IgD-negative memory B cell (primary cell): Measurements from ENCODE around the gene FLNB. TPM values are rescaled to one million over a fixed set of nuclear protein-coding genes. Genes with fewer than 3 reads are reported as not detected.

ENCODE experiments used
- H3K27ac Mint-ChIP-seq, 3 donors: one replicate each; pipeline ENCODE4 v1.8.0; 2020 to 2022; ENCODE audit warnings: mild to moderate bottlenecking in 3 of 3, mixed read lengths in 3 of 3, moderate library complexity in 1 of 3
- H3K27me3 Mint-ChIP-seq: one replicate; pipeline ENCODE4 v1.8.0; 2021; ENCODE audit warnings: mixed read lengths
- H3K36me3 Mint-ChIP-seq: one replicate; pipeline ENCODE4 v1.8.0; 2020; ENCODE audit warnings: mild to moderate bottlenecking, mixed read lengths
- H3K4me1 Mint-ChIP-seq, 3 donors: one replicate each; pipeline ENCODE4 v1.8.0; 2020 to 2022; ENCODE audit warnings: mixed read lengths in 3 of 3, mild to moderate bottlenecking in 1 of 3
- H3K4me3 Mint-ChIP-seq, 4 donors: one replicate each; pipeline ENCODE4 v1.8.0; 2020 to 2022; ENCODE audit warnings: mild to moderate bottlenecking in 4 of 4, mixed read lengths in 4 of 4, moderate library complexity in 3 of 4
- H3K9me3 Mint-ChIP-seq, 3 donors: one replicate each; pipeline ENCODE4 v1.8.0; 2020 to 2021; ENCODE audit warnings: mixed read lengths in 3 of 3, mild to moderate bottlenecking in 1 of 3
- polyA plus RNA-seq: library from polyadenylated mRNA; unstranded; fragments of 300-500 nt; fragmentation: Illumina TruSeq; gene quantifications from one replicate; pipeline ENCODE4 v1.2.3, GENCODE V29; 2021

The FLNB gene
- polyA plus RNA-seq, 1 donor from 2014 or later = 19.7 TPM

DNA sequence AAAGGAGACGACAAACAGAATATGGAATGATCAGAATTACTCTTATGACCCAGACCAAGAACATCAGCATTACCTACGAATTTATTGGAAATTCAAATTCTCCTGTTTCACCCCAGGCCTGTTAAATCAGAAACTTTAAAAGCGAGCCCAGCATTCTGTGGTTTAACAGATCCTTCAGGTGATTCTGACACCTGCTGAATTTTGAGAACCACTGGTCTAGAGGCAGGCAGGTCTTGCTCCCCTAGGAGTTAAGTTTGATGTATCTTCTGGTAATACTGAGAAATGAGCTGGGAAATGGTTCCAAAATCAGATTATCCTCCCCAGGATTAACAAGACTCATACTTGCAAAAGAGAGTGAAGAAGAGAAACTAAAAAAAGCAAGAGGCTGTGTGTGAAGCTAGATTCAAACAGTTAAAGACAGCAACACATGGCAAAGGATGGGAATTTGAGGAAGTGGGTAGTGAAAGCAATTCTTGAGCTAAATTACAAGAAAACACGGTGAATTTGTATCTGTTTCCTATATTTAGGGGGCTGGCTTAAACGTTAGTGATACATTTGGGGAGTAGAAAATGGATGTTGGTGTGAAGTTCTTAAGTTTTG lies 66.0 kb downstream of the FLNB start:
- Mint-ChIP-seq H3K4me3 (peak overlapping the region in 2 of 4 donors; percentile 48 to 64), H3K4me1 (peaks cover 21 to 31% (median 22%) of the 10 kb centered on the region in 3 donors), H3K27ac (peak overlapping the region in 2 of 3 donors; percentile 45 to 61), H3K9me3 (no peaks in the 10 kb centered on the region), H3K36me3 (peaks cover 11% of the 10 kb centered on the region), H3K27me3 (no peaks in the 10 kb centered on the region)

DNA sequence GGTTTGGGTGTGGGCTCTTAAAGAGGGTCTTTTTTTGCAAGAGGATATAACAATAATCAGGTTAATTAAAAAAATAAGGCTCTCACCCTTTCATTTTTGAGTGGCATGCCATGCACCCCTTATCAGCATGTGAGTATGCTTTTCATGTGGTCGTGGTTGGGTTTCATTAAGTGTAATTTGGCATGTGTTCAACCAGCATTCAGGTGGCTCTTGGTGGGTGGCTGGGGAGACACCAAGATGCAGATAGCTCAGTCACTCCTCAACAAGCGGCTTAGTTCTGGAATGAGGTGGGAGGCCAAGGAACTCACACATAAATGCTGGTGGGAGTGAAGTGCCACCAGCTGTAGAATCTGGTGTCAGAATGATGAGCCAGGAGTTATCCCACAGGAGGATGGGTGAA lies 66.8 kb downstream of the FLNB start:
- H3K9me3 Mint-ChIP-seq = no peaks in the 10 kb centered on the region
- H3K4me1 Mint-ChIP-seq = peaks cover 20 to 32% (median 22%) of the 10 kb centered on the region in 3 donors
- H3K27ac Mint-ChIP-seq = no peak overlapping the region
- H3K36me3 Mint-ChIP-seq = peaks cover 13% of the 10 kb centered on the region
- no peaks in the 10 kb centered on the region for H3K27me3 Mint-ChIP-seq
- peak overlapping the region in 1 of 4 donors; percentile 34 for H3K4me3 Mint-ChIP-seq

DNA sequence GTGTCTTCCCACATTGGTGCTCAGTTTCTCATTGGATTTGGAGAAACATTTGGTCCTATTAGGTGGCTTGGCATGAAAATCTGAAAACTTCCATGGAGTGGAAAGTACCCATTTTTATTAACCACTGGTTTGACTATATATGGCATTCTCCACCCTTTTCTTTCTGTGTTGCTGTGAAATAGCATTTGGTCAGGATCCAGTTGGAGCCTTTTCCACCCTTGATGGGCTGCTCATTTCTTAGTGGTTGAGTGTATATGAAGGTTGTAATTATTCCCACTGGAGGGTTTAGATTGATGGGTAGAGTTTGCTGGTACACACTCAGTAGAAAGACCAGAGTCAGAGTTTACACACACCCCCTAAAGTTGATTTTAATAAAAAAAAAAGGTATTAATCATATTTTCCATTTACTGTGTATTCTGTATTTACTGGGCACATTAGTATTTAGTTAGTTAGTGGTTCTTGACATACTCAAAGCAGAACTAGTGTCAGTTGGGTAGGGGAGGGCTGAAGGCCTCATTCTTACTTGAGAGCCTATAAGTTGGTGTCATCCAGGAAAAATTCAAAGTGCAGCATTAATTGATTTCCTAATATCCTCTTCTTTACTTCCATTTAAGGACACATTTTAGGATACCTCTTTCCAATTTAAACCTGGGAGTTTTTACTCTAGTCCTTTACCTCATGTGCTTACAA lies 69.5 kb downstream of the FLNB start:
- Mint-ChIP-seq H3K4me1 (peaks cover 20 to 37% (median 31%) of the 10 kb centered on the region in 3 donors), H3K27ac (peak overlapping the region in 1 of 3 donors; percentile 5), H3K27me3 (no peaks in the 10 kb centered on the region), H3K9me3 (no peaks in the 10 kb centered on the region), H3K36me3 (peaks cover 10% of the 10 kb centered on the region), H3K4me3 (no peak overlapping the region)

DNA sequence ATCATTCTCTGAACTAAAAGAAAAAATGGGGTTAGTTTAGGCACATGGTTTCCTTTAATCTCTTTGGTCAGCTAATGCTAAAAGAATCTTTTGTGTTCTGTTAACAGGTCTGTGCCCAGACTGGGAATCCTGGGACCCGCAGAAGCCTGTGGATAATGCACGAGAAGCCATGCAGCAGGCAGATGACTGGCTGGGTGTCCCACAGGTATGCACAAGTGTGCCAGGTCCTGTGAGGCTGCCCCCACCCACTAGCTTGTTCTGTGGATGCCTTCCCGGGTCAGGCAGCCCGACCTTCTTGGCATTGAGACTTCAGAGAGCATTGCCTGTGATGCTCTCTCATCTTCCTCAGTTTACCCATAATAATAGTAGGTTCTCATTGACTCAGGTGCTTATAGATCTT lies 70.4 kb downstream of the FLNB start:
- H3K4me3 Mint-ChIP-seq = no peak overlapping the region
- H3K4me1 Mint-ChIP-seq = peaks cover 17 to 32% (median 31%) of the 10 kb centered on the region in 3 donors
- H3K9me3 Mint-ChIP-seq = no peaks in the 10 kb centered on the region
- H3K27me3 Mint-ChIP-seq = no peaks in the 10 kb centered on the region
- H3K36me3 Mint-ChIP-seq = peaks cover 14% of the 10 kb centered on the region
- H3K27ac Mint-ChIP-seq = no peak overlapping the region

DNA sequence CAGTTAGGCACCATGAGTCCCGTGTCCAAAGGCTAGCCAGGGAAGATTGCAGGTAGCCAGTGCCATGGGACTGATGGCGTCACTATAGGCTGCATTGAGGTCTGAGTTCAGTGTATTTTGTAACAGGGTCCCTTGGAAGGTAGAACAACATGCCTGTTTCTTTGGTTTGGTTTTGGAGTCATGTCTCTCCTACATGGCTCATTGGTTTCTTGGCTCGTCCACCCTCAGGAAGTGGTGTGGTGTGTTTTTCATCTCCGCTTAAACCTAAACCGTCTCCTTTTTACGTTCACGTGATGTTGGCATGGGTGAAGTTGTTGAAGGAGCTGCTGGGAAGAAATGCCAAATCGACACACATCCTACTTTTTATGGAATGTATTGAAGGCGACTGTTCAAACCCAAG lies 71.6 kb downstream of the FLNB start:
- Mint-ChIP-seq H3K9me3 (no peaks in the 10 kb centered on the region), H3K4me1 (peaks cover 9 to 28% (median 26%) of the 10 kb centered on the region in 3 donors), H3K4me3 (no peak overlapping the region), H3K36me3 (peaks cover 14% of the 10 kb centered on the region), H3K27ac (peak overlapping the region in 1 of 3 donors; percentile 25), H3K27me3 (no peaks in the 10 kb centered on the region)

DNA sequence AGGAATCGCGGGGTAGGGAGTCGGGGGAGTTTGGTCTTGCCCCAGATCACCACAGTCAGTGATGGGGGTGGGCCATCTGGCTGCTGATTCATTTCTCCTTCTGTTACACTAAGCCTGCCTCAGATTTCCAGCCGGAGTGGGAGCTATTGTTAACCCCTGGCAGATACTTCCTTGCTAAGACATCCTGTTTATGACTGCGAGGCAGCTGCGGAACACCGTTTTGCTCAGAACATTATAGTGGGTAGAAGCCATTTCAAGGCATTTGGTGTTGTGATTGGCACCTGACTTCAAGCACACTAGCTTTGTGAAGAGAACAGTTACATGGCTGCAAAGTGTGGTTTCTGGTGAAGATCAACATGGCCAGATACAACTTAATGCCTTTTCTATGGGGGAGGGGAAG lies 73.8 kb downstream of the FLNB start:
- H3K4me1 Mint-ChIP-seq = peaks cover 19 to 33% (median 32%) of the 10 kb centered on the region in 3 donors

DNA sequence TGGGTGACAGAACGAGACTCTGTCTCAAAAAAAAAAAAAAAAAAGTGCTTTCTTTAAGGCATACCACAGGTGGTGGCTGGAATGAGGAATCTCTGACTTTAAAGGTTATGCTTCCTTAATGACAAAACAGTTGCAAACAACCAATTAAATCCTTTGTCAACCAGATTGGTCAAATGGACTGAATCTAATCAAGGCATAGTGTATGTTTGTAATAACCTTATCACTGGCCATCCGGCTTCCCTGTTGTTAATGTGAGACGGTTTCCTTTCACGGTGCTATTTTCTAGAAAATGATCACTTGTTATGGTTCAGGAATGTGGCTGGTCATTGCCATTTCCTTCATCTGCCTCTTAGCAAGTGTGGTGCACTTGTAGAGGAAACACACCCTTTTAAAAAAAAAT lies 75.9 kb downstream of the FLNB start:
- Mint-ChIP-seq H3K36me3 (peaks cover 8% of the 10 kb centered on the region), H3K27me3 (no peaks in the 10 kb centered on the region), H3K9me3 (no peaks in the 10 kb centered on the region), H3K27ac (no peak overlapping the region), H3K4me3 (no peak overlapping the region), H3K4me1 (peaks cover 21 to 40% (median 33%) of the 10 kb centered on the region in 3 donors)

More for the DNA sequence above, 73.8 kb downstream of the FLNB start:
- Mint-ChIP-seq H3K36me3 (peaks cover 10% of the 10 kb centered on the region), H3K27me3 (no peaks in the 10 kb centered on the region), H3K9me3 (no peaks in the 10 kb centered on the region), H3K27ac (no peak overlapping the region), H3K4me3 (no peak overlapping the region)

DNA sequence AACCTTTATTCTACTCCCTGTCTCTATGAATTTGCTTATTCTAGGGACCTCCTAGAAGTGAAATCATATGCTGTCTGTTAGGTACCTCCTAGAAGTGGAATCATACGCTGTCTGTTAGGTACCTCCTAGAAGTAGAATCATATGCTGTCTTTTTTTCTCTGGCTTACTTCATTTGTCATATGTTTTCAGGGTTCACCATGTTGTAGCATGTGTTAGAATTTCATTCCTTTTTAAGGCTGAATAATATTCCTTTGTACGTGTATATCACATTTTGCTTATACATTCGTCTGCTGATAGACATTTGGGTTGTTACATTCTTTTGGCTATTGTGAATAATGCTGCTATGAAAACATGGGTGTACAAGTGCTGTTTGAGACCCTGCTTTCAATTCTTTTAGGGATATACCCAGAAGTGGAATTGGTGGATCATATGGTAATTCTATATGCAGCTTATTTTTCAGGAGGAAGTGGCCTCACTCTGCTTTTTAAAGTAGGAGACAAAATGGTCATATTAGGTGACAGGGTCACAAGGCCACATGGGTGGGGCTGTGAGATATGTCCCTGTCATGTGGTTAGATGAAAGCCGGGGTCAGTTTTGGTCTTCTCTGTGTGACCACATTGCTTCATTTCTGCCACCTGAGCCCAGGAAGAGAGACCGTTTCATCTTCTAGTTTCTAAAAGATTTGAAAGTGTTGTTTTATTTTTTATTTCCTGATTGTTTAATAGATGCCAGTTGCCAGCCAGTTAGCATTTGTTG lies 76.7 kb downstream of the FLNB start:
- Mint-ChIP-seq H3K36me3 (peaks cover 6% of the 10 kb centered on the region), H3K4me3 (peak overlapping the region; percentile 41 to 82 (median 60)), H3K9me3 (no peaks in the 10 kb centered on the region), H3K4me1 (peaks cover 19 to 38% (median 33%) of the 10 kb centered on the region in 3 donors), H3K27ac (peak overlapping the region; percentile 69 to 92 (median 77)), H3K27me3 (no peaks in the 10 kb centered on the region)

DNA sequence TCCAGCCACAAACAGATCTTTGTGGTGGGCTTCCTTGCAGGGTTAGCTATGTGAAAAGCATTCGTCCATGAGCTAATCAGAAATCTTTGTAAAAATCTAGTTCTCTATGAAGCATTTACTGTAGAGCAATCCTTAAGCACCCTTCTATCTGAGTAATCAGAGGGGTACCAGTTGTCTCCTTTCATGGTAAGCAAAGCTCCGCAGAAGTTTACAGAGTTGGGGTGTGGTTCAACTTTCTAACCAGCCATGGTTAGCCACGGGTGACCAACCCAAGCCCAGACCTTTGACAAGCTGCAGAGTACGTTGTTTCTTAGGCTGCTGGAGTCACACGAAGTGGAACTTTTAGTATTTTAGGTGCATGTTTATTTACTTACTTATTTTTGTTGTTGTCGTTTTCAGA lies 77.4 kb downstream of the FLNB start:
- Mint-ChIP-seq H3K36me3 (peaks cover 7% of the 10 kb centered on the region), H3K4me3 (peak overlapping the region; percentile 41 to 82 (median 60)), H3K27me3 (no peaks in the 10 kb centered on the region), H3K9me3 (no peaks in the 10 kb centered on the region), H3K4me1 (peaks cover 19 to 36% (median 33%) of the 10 kb centered on the region in 3 donors), H3K27ac (peak overlapping the region; percentile 69 to 92 (median 77))

DNA sequence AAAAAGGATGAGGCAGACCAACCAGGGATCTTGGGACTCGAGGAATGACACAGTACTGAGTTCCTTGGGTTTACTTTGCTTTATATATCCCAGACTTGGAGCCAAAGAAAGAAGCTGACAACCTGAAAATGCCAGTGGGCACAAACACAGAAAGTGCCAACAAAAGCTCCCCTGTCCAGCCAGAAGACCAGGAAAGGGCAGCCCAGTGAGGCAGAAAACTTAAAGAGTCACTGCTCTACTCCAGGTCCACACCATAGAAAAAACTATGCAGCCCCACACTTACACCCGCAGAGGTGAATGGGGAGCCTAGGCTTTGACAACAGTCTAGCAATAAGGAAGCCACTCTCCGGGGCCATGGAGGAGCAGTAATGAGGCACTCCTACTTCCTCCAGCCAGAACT lies 80.3 kb downstream of the FLNB start:
- Mint-ChIP-seq H3K4me1 (peaks cover 22 to 29% (median 25%) of the 10 kb centered on the region in 3 donors), H3K36me3 (peaks cover 8% of the 10 kb centered on the region), H3K27me3 (no peaks in the 10 kb centered on the region), H3K9me3 (no peaks in the 10 kb centered on the region), H3K4me3 (no peak overlapping the region), H3K27ac (peak overlapping the region in 1 of 3 donors; percentile 81)

DNA sequence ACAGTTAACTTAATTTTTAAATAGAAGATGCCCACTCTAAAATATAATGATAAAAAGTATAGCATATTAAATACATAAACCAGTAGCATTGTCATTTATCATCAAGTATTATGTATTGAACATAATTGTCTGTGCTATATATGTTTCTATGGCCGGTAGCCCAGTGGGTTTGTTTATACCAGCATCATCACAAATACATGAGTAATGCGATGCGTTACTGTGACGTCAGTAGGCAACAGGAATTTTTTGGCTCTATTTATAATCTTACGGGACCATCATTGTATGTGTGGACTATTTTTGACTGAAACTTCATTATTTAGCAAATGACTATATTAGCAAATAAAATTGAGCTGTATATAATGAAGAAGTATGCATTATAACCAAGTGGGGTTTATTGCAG lies 82.1 kb downstream of the FLNB start:
- no peak overlapping the region for H3K27ac Mint-ChIP-seq
- no peaks in the 10 kb centered on the region for H3K9me3 Mint-ChIP-seq
- H3K36me3 Mint-ChIP-seq = peaks cover 8% of the 10 kb centered on the region
- no peak overlapping the region for H3K4me3 Mint-ChIP-seq
- H3K4me1 Mint-ChIP-seq = peaks cover 13 to 19% (median 14%) of the 10 kb centered on the region in 3 donors
- H3K27me3 Mint-ChIP-seq = no peaks in the 10 kb centered on the region

DNA sequence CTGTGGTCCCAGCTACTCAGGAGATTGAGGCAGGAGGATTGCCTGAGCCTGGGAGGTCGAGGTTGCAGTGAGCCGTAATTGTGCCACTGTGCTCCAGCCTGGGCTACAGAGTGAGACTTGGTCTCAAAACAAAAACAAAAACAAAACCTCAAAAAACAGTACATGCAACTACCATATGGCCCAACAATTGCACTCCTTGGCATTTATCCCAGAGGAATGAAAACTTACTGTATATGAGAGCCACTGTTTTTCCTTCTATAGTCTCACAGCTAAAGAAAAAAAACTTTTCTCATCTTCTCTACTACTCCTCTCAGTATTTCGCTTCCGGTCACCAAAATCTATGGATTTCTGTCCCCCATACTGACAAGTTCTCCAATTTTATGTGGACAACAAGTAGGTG lies 84.3 kb downstream of the FLNB start:
- H3K4me1 Mint-ChIP-seq = peaks cover 3 to 8% (median 5%) of the 10 kb centered on the region in 3 donors
- H3K4me3 Mint-ChIP-seq = peak overlapping the region in 1 of 4 donors; percentile 72
- H3K27ac Mint-ChIP-seq = no peak overlapping the region
- H3K27me3 Mint-ChIP-seq = no peaks in the 10 kb centered on the region
- no peaks in the 10 kb centered on the region for H3K9me3 Mint-ChIP-seq
- H3K36me3 Mint-ChIP-seq = peaks cover 15% of the 10 kb centered on the region

DNA sequence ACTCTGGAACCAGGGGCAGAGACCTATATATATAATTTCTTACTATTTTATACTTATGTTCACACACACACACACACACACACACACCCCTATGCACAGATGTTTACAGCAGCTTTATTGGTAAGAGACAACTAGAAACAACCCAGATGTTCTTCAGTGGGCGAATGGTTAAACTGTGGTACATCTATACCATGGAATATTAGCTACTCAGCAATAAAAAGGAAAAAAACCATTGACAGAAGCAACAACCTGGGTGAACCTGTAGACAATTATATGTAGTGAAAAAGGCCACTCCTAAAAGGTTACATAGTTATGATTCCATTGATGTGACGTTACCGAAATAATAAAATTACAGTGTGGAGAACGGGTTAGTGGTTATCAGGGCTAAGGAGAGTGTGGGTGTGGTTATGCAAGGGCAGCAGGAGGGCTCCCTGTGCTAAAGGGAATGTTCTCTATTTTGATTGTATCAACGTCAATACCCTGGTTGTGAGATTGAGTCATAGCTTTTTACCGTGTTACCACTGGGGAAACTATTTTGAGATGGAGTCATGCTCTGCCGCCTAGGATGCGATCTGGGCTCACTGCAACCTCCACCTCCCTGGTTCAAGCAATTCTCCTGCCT lies 85.5 kb downstream of the FLNB start:
- peaks cover 3 to 5% (median 4%) of the 10 kb centered on the region in 3 donors for H3K4me1 Mint-ChIP-seq
- no peaks in the 10 kb centered on the region for H3K27me3 Mint-ChIP-seq
- H3K36me3 Mint-ChIP-seq = peaks cover 17% of the 10 kb centered on the region
- no peak overlapping the region for H3K4me3 Mint-ChIP-seq
- no peak overlapping the region for H3K27ac Mint-ChIP-seq
- no peaks in the 10 kb centered on the region for H3K9me3 Mint-ChIP-seq

DNA sequence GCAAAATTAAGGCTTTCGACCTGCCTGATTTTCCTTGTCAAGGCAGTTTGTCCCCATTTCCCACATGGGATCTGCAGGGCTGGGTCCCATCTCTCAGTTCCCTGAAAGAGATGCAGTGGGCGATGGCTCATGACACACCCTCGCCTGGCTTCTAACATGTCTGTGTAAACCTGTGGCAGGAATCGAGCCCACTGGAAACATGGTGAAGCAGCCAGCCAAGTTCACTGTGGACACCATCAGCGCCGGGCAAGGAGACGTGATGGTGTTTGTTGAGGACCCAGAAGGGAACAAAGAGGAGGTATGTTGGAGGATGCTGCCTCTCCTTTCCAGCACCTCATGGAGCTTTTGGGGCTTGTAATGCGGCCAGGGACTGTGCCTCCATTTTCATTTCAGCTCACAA lies 86.4 kb downstream of the FLNB start:
- no peak overlapping the region for H3K4me3 Mint-ChIP-seq
- no peaks in the 10 kb centered on the region for H3K9me3 Mint-ChIP-seq
- peaks cover 15% of the 10 kb centered on the region for H3K36me3 Mint-ChIP-seq
- peaks cover 2 to 3% (median 3%) of the 10 kb centered on the region in 3 donors for H3K4me1 Mint-ChIP-seq
- H3K27me3 Mint-ChIP-seq = no peaks in the 10 kb centered on the region
- peak overlapping the region in 1 of 3 donors; percentile 19 for H3K27ac Mint-ChIP-seq
